Activated T-helper 1 cell treated with anti-CD3 and anti-CD28 coated beads, Interleukin-12 subunit alpha, Interleukin-12 subunit beta, Interleukin-2, Interleukin-4 antibody, amounts not matched to agents 30 ng/mL and 10 ng/mL and 1 ng/mL, durations not matched to agents 14 hours and 24 hours and 36 hours (primary cell): ENCODE data around the gene SYNJ1. TPM values are rescaled to one million over a fixed set of nuclear protein-coding genes. Genes with fewer than 3 reads are reported as not detected.
"Not testable (repeated sequence)": the region's sequence is repeated elsewhere in the genome, so short reads cannot be mapped to it uniquely, and the experiment has no call there.

ENCODE experiments used
- DNase-seq: peaks from one replicate; pipeline ENCODE4 v3.0.0; 2021; ENCODE audit warnings: low spot score
- H3K27ac Mint-ChIP-seq: one replicate; pipeline ENCODE4 v1.8.0; 2021; ENCODE audit warnings: mild to moderate bottlenecking, mixed read lengths
- H3K27me3 Mint-ChIP-seq: one replicate; pipeline ENCODE4 v1.8.0; 2022; ENCODE audit warnings: mild to moderate bottlenecking, moderate library complexity, mixed read lengths; ENCODE audit not compliant: insufficient read depth
- H3K36me3 Mint-ChIP-seq: one replicate; pipeline ENCODE4 v1.8.0; 2021; ENCODE audit warnings: low read depth, mixed read lengths
- H3K4me1 Mint-ChIP-seq: one replicate; pipeline ENCODE4 v1.8.0; 2021; ENCODE audit warnings: low read depth, mixed read lengths
- H3K4me3 Mint-ChIP-seq: one replicate; pipeline ENCODE4 v1.8.0; 2021; ENCODE audit warnings: mild to moderate bottlenecking, moderate library complexity, mixed read lengths
- H3K9me3 Mint-ChIP-seq: one replicate; pipeline ENCODE4 v1.8.0; 2021; ENCODE audit warnings: mixed read lengths
- intact Hi-C: fragments of 100-400 bp; cut with micrococcal nuclease; formaldehyde crosslinking; loops from one replicate; pipeline ENCODE4 v1.15.1; 2024
- total RNA-seq: library from RNA; stranded (reverse); gene quantifications from 2 replicates; pipeline ENCODE4 v1.2.3, GENCODE V29; 2022

Gene SYNJ1
- 13.1 and 13.7 TPM in 2 replicates for total RNA-seq

- H3K27me3 Mint-ChIP-seq, result no peaks in the 10 kb centered on the region
- H3K27ac Mint-ChIP-seq, result peak within 1 kb of the TSS; percentile 96
- H3K4me1 Mint-ChIP-seq, result peaks cover 48% of the 10 kb centered on the region
- intact Hi-C loops, result loop anchor here (1.0 to 5.0 kb wide), 9 partner anchors 16 to 1069 kb away; partner anchors contain the start of genes CFAP298, GART, MIS18A and SCAF4
- no peaks in the 10 kb centered on the region for H3K9me3 Mint-ChIP-seq
- peaks cover 8% of the 10 kb centered on the region for H3K36me3 Mint-ChIP-seq
- H3K4me3 Mint-ChIP-seq, result peak within 1 kb of the TSS; percentile 98
- peak; percentile 94 for DNase-seq
Measured at GRCh38 chr21:32727687-32728455, at the start of gene SYNJ1. Gene SYNJ1 (minus strand): TSS chr21:32728013. CDS start chr21:32726895, 1,118 bp downstream.

DNA sequence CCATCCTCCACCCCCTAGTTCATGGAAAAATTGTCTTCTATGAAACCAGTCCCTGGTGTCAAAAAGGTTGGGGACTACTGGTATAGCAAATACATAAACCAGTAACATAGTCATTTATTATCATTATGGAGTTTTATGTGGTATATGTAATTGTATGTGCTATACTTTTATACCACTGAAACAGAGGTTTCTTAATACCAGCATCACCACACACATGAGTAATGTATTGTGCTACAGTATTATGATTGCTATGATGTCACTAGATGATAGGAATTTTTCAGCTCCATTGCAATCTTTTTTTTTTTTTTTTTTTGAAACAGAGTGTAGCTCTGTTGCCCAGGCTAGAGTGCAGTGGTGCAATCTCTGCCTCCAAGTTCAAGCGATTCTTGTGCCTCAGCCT is 49.5 kb upstream of the SYNJ1 start:
- H3K4me3 Mint-ChIP-seq, result no peak overlapping the region
- H3K4me1 Mint-ChIP-seq, result peaks cover 10% of the 10 kb centered on the region
- H3K27me3 Mint-ChIP-seq, result peaks cover 2% of the 10 kb centered on the region
- no peak for DNase-seq
- no peaks in the 10 kb centered on the region for H3K9me3 Mint-ChIP-seq
- no peak overlapping the region for H3K27ac Mint-ChIP-seq
- H3K36me3 Mint-ChIP-seq, result no peaks in the 10 kb centered on the region
- intact Hi-C loops, result no loop called here

GRCh38 chr21:32776743-32777142 is 48.9 kb upstream of the SYNJ1 start:
- Mint-ChIP-seq H3K4me3 (no peak overlapping the region), H3K36me3 (no peaks in the 10 kb centered on the region), H3K4me1 (peaks cover 15% of the 10 kb centered on the region), H3K27me3 (peaks cover 3% of the 10 kb centered on the region), H3K9me3 (no peaks in the 10 kb centered on the region), H3K27ac (no peak overlapping the region)
- intact Hi-C loops, result no loop called here
- DNase-seq, result no peak

DNA sequence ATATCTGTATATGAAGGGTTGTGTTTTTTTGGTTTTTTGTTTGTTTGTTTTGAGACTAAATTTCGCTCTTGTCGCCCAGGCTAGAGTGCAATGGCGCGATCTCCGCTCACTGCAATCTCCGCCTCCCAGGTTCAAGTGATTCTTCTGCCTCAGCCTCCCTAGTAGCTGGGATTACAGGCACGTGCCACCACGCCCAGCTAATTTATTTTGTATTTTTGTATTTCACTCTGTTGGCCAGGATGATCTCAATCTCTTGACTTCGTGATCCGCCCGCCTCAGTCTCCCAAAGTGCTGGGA is 45.2 kb upstream of the SYNJ1 start:
- DNase-seq, H3K27me3 Mint-ChIP-seq, H3K9me3 Mint-ChIP-seq: not testable (repeated sequence)
- Mint-ChIP-seq H3K4me1 (peaks cover 48% of the 10 kb centered on the region), H3K4me3 (peak overlapping the region; percentile 96), H3K27ac (peak overlapping the region; percentile 100), H3K36me3 (peaks cover 22% of the 10 kb centered on the region)
- intact Hi-C loops, result loop anchor here (2.0 to 5.0 kb wide), 2 partner anchors 61 to 870 kb away; partner anchors contain the start of gene ITSN1

DNA sequence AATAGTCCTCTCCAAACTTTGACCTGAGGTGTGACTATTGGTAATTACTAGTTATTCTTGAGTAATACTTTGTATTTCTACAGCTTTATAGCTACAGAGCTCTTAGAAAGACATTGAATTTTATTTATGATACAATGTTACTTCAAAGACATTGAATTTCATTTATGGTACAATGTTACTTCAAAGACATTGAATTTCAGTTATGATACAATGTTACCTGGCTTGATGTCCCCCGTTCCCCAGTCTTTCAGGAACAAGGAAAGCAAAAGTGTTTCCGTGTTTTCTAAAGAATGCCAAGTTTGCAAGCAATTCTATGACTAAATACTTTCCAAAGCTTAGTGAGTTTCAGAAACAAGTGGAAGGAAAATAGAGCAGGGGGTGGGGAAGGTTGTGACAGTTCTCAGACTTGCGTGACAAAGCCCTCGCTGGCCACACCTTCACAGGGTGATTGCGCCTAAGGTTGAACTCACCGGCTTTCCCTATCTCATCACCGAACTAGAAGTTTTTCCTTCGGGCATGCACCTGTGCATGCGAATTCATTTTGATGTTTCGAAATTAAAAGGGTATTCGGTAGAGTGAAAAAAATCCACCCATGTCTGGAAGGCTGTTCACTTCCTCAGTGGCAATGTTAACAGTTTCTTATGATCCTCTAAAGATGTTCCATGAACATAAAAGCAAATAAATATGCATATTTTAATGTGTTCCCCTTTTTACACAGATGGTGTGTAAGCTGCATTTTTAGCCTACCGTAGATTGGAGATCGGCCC is 44.7 kb upstream of the SYNJ1 start:
- intact Hi-C loops, result loop anchor here (1.0 to 5.0 kb wide), 16 partner anchors 36 to 870 kb away; partner anchors contain the start of genes CFAP298, DONSON, GART and IFNAR1
- peaks cover 27% of the 10 kb centered on the region for H3K36me3 Mint-ChIP-seq
- peak overlapping the region; percentile 96 for H3K4me3 Mint-ChIP-seq
- H3K27me3 Mint-ChIP-seq, result peaks cover 3% of the 10 kb centered on the region
- DNase-seq, result peak; percentile 49
- peak overlapping the region; percentile 100 for H3K27ac Mint-ChIP-seq
- peaks cover 3% of the 10 kb centered on the region for H3K9me3 Mint-ChIP-seq
- peaks cover 53% of the 10 kb centered on the region for H3K4me1 Mint-ChIP-seq

- peaks cover 36% of the 10 kb centered on the region for H3K36me3 Mint-ChIP-seq
- peaks cover 66% of the 10 kb centered on the region for H3K4me1 Mint-ChIP-seq
Measured at GRCh38 chr21:32770871-32771523, 43.2 kb upstream of the SYNJ1 start.

DNA sequence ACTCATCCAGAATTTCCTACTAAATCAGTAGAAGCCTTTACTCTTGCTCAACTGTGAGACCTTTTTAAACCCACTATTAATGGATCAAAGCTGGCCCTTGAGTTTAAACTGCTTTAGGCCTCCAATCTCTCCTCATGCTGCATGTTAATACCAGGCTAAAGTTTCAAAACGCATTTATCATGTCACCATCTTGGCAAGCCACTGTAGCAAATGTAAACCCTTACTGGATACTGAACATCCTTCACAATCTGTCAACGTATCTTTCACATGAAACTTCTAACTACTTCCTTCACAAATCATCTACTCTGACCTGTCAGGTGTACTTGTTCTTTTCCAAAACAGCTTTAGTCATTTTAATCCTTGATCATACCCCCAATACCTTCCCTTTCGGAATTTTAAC is 40.7 kb upstream of the SYNJ1 start:
- peaks cover 79% of the 10 kb centered on the region for H3K4me1 Mint-ChIP-seq
- no peak for DNase-seq
- peaks cover 3% of the 10 kb centered on the region for H3K27me3 Mint-ChIP-seq
- peaks cover 3% of the 10 kb centered on the region for H3K9me3 Mint-ChIP-seq
- peaks cover 47% of the 10 kb centered on the region for H3K36me3 Mint-ChIP-seq
- no peak overlapping the region for H3K27ac Mint-ChIP-seq
- intact Hi-C loops, result loop anchor here (2.0 kb wide), 1 partner anchor 14 kb away; no protein-coding TSS in a partner anchor
- H3K4me3 Mint-ChIP-seq, result peak overlapping the region; percentile 99

More at GRCh38 chr21:32770871-32771523, 43.2 kb upstream of the SYNJ1 start:
- Mint-ChIP-seq H3K27me3 (peaks cover 3% of the 10 kb centered on the region), H3K4me3 (peak overlapping the region; percentile 99), H3K27ac (peak overlapping the region; percentile 98), H3K9me3 (peaks cover 3% of the 10 kb centered on the region)
- DNase-seq, result no peak
- intact Hi-C loops, result loop anchor here (1.0 to 5.0 kb wide), 2 partner anchors 59 to 202 kb away; no protein-coding TSS in a partner anchor

DNA sequence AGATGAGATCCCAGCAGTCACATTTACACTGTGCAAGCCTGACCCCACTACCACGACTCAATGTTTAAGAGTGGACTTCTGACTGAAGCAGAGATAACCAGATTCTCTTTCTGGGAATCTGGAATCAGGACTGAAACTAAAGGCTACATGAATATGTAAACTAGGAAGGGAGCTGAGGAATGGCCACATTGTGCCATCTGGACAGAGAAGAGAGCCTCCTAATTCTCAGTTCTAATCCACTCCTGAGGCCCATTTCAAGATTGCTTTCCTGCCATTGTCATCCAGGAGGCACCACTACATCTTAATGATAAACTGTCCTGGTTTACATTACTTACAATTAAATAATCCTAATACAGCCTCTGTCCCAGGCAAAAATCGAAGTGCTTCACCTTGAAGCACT is 37.2 kb upstream of the SYNJ1 start:
- no peak overlapping the region for H3K4me3 Mint-ChIP-seq

GRCh38 chr21:32764186-32764585 is 36.4 kb upstream of the SYNJ1 start:
- peaks cover 43% of the 10 kb centered on the region for H3K4me1 Mint-ChIP-seq
- H3K27me3 Mint-ChIP-seq, result no peaks in the 10 kb centered on the region
- no peak overlapping the region for H3K27ac Mint-ChIP-seq
- intact Hi-C loops, result no loop called here
- peaks cover 62% of the 10 kb centered on the region for H3K36me3 Mint-ChIP-seq
- H3K9me3 Mint-ChIP-seq, result peaks cover 3% of the 10 kb centered on the region
- H3K4me3 Mint-ChIP-seq, result no peak overlapping the region
- no peak for DNase-seq

More for the DNA sequence above, 37.2 kb upstream of the SYNJ1 start:
- Mint-ChIP-seq H3K4me1 (peaks cover 52% of the 10 kb centered on the region), H3K27me3 (no peaks in the 10 kb centered on the region), H3K36me3 (peaks cover 60% of the 10 kb centered on the region), H3K9me3 (peaks cover 3% of the 10 kb centered on the region), H3K27ac (no peak overlapping the region)
- intact Hi-C loops, result no loop called here
- DNase-seq, result no peak

GRCh38 chr21:32757804-32758203 is 30.0 kb upstream of the SYNJ1 start:
- intact Hi-C loops, result no loop called here
- Mint-ChIP-seq H3K9me3 (no peaks in the 10 kb centered on the region), H3K27ac (no peak overlapping the region), H3K27me3 (no peaks in the 10 kb centered on the region), H3K4me1 (peaks cover 7% of the 10 kb centered on the region), H3K4me3 (no peak overlapping the region), H3K36me3 (peaks cover 55% of the 10 kb centered on the region)
- no peak for DNase-seq

- DNase-seq, result no peak
- peaks cover 55% of the 10 kb centered on the region for H3K36me3 Mint-ChIP-seq
- no peaks in the 10 kb centered on the region for H3K9me3 Mint-ChIP-seq
- H3K27ac Mint-ChIP-seq, result no peak overlapping the region
- no peak overlapping the region for H3K4me3 Mint-ChIP-seq
- H3K4me1 Mint-ChIP-seq, result peaks cover 7% of the 10 kb centered on the region
- intact Hi-C loops, result no loop called here
- no peaks in the 10 kb centered on the region for H3K27me3 Mint-ChIP-seq
Measured at GRCh38 chr21:32756096-32756495, 28.3 kb upstream of the SYNJ1 start.

DNA sequence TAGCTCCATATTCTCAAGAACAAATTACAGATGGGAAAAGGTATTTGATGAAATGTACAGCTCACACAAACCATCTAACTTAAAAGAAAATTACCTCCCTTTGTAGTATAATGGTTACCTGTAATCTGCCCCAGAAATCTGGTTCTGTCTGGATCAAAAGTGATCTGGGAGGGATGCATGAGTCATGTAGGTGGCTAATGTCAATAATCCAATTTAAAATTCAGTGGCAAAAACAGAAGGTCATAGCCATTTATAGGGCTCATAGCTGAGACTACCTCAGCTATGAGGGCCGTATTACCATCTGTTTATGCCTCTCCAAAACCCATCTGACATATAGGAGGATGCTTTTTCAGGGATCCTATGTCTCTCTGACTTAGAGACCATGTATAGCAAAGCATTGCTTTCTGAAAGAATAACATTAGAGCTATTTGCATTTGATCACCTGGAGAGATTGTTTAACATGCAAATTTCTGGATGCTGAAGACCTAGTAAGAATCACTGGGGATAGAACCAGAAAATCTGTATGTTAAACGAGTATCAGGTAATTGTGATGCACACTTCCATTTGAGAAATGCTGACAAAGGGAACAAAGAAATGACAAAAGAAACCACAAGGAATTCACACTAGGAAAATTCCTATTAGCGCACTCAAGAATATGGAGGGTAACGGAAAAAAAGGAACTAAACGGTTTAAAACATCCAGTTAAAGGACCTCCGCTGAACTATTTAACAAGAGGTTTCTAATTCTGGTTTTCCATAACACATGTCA is 26.2 kb upstream of the SYNJ1 start:
- peaks cover 15% of the 10 kb centered on the region for H3K4me1 Mint-ChIP-seq
- no peak overlapping the region for H3K27ac Mint-ChIP-seq
- DNase-seq, result no peak
- H3K9me3 Mint-ChIP-seq, result no peaks in the 10 kb centered on the region
- intact Hi-C loops, result loop anchor here (2.0 kb wide), 1 partner anchor 15 kb away; no protein-coding TSS in a partner anchor
- H3K4me3 Mint-ChIP-seq, result no peak overlapping the region
- H3K36me3 Mint-ChIP-seq, result peaks cover 52% of the 10 kb centered on the region
- no peaks in the 10 kb centered on the region for H3K27me3 Mint-ChIP-seq
